HG03558 (cell line): ENCODE data around the gene ERCC6L.
"Not testable (repeated sequence)": the region's sequence is repeated elsewhere in the genome, so short reads cannot be mapped to it uniquely, and the experiment has no call there.

Source experiments
- ATAC-seq: cut with Tn5 transposase; IDR thresholded peaks from one replicate; pipeline ENCODE4 v1.9.1; 2021; ENCODE audit warnings: moderate number of reproducible peaks; ENCODE audit not compliant: unreplicated experiment; ENCODE audit errors: extremely low read depth

The ERCC6L gene

GRCh38 chrX:72180539-72180938 is 58.3 kb downstream of the ERCC6L start:
- no peak for ATAC-seq

DNA sequence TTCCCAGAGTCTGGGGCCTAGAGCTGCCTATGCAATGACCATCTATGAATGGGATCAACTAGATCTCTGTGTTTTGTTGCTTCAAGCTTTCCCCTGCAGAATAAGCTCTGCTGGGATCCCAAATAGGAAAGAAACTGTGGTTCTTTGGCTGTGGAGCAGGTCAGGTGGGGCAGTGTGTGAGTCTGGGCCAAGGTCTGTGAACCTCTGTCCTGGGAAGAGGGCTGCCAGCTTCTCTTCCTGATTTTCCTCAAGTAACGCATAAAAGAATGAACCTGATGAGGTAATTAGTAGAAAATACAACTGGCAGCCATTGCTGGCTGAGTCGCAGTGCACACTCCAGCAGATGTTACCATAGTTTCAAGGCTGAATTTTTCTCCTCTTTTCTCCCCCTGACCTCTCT is 61.8 kb downstream of the ERCC6L start:
- no peak for ATAC-seq

- not testable (repeated sequence) for ATAC-seq
Measured at GRCh38 chrX:72176289-72176688, 62.5 kb downstream of the ERCC6L start.

DNA sequence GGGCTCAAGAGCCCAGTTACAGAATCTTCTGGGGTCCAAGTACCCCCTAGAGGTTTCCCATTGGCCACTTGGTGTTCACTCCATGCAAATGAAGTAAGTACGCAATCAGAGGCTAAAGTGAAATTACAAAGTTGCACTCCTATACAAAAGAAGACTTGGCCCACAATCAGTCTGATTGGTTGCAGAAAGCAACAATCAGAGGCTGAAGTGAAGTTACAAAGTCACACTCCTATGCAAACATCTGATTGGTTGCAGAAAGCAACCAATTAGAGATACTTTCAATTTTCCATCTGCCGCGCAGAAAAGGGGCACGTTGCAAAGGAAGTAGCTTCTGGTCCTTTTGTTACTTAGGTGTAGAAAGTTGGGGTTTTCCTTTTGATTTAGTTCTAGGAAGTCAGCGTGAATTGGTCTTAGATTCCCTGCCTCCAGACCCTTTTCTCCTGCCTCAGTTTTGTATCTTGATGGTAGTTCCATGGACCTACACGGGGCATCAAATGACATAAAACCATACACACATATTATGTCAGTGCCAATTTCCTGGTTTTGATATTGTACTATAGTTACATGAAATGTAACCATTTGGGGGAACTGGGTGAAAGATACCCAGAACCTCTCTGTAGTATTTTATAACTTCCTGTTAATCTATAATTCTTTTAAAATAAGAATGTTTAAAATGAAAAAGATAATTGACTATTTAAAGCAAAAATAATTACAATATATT is 69.7 kb downstream of the ERCC6L start:
- no peak for ATAC-seq

- no peak for ATAC-seq
Measured at GRCh38 chrX:72165551-72165950, 73.3 kb downstream of the ERCC6L start.

DNA sequence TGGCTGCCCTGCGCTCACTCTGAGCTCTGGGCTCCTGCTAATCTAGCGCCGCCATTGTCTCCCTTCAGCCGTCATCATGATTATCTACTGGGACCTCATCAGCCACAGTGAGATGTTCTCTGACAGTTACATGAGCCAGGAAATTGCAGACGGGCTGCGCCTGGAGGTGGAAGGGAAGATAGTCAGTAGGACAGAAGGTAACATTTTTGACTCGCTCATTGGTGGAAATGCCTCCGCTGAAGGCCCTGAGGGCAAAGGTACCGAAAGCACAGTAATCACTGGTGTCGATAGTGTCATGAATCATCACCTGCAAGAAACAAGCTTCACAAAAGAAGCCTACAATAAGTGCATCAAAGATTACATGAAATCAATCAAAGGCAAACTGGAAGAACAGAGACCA is 79.1 kb downstream of the ERCC6L start:
- ATAC-seq: no peak

- no peak for ATAC-seq
Measured at GRCh38 chrX:72158773-72159172, 80.1 kb downstream of the ERCC6L start.
